Measurements from ENCODE around the gene MEIS2. TPM values are rescaled to one million over a fixed set of nuclear protein-coding genes. Genes with fewer than 3 reads are reported as not detected.

Gene MEIS2
- total and polyA plus RNA-seq, 8 donors = 9.1 to 30.5 (median 14.8) TPM

DNA sequence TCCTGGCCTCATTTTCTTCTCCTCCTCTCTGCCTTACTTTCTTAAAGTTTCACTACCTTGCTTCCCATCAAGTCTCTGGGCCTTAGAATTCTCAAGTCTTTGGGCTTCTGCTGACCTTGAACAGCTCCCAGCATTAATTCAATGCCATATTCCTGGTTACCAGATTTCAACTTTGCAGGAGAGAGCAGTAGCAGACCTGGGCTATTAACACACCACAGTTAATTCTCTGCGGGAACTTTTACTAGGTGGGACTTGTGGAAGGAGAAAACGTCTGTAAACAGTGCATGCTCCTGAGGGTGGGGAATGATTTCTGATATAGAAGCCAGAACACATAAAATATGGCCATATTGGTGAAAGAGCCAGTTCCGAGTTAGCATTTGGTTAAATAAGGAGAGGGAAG lies 214.6 kb downstream of the MEIS2 start:
- H3K4me1 ChIP-seq = peaks cover 0 to 3% (median 0%) of the 10 kb centered on the region in 3 donors
- 71 to 75% methylated on average over 3 of the region's 3 CpGs for WGBS, 2 donors
- no peak for ATAC-seq

DNA sequence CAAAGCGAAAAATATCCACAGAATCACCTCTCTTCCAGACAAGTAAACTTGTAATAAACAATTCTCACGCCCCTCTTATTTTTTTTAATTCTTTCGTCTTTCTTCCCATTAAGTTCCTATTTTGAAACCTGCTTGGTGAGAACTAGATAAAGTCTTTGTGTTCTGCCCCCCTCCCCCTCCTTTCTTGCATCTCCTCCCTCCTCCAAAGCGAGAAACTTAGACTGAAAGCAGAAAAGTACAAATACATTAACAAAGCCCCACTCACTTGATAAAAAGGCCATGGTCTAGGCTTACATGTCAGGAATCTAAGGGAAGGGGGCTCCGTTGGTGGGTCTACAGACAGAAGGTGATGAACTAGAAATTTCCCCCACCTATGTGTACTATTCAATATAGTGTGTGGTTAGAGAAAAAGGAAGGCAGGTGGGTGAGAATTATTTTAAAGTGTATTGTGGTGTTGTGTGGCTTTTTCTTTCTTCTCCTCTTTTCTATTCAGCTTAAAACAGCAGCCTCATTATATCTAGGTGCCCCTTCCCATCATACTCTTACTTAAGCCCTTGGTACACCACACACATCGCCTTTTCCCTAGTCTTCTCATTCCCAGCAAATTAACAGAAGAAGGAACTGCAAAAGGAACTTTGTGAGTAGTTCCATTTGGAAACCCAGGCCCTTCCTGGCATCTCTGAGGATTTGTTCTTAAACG lies 215.3 kb downstream of the MEIS2 start:
- intact Hi-C loops (cut with DNase I) = loop anchor here in 1 of 3 donors (10.0 kb wide), 1 partner anchor 220 kb away; the partner anchor contains the start of gene MEIS2
- Histone ChIP-seq H3K27me3 (peaks cover 0 to 26% (median 8%) of the 10 kb centered on the region in 4 donors), H3K36me3 (no peaks in the 10 kb centered on the region), H3K27ac (no peak overlapping the region), H3K4me1 (peaks cover 0 to 3% (median 0%) of the 10 kb centered on the region in 3 donors), H3K4me3 (no peak overlapping the region), H3K9me3 (no peaks in the 10 kb centered on the region)
- WGBS, 2 donors = 73 to 83% methylated on average over 7 of the region's 7 CpGs
- FAIRE-seq = no peak
- DNase-seq = no peak
- TF ChIP-seq, protein P1, sequence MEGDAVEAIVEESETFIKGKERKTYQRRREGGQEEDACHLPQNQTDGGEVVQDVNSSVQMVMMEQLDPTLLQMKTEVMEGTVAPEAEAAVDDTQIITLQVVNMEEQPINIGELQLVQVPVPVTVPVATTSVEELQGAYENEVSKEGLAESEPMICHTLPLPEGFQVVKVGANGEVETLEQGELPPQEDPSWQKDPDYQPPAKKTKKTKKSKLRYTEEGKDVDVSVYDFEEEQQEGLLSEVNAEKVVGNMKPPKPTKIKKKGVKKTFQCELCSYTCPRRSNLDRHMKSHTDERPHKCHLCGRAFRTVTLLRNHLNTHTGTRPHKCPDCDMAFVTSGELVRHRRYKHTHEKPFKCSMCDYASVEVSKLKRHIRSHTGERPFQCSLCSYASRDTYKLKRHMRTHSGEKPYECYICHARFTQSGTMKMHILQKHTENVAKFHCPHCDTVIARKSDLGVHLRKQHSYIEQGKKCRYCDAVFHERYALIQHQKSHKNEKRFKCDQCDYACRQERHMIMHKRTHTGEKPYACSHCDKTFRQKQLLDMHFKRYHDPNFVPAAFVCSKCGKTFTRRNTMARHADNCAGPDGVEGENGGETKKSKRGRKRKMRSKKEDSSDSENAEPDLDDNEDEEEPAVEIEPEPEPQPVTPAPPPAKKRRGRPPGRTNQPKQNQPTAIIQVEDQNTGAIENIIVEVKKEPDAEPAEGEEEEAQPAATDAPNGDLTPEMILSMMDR (IDR thresholded peaks at IDR 0.05) = no peak
- no peak for ATAC-seq

More for the DNA sequence above, 214.6 kb downstream of the MEIS2 start:
- Histone ChIP-seq H3K4me3 (no peak overlapping the region), H3K9me3 (no peaks in the 10 kb centered on the region), H3K36me3 (no peaks in the 10 kb centered on the region), H3K27me3 (peaks cover 0 to 19% (median 7%) of the 10 kb centered on the region in 4 donors), H3K27ac (no peak overlapping the region)
- FAIRE-seq (no peak), DNase-seq (no peak)
- TF ChIP-seq, protein P1 (IDR thresholded peaks at IDR 0.05) = no peak
- intact Hi-C loops (cut with DNase I) = loop anchor here in 1 of 3 donors (10.0 kb wide), 1 partner anchor 219 kb away; the partner anchor contains the start of gene MEIS2

DNA sequence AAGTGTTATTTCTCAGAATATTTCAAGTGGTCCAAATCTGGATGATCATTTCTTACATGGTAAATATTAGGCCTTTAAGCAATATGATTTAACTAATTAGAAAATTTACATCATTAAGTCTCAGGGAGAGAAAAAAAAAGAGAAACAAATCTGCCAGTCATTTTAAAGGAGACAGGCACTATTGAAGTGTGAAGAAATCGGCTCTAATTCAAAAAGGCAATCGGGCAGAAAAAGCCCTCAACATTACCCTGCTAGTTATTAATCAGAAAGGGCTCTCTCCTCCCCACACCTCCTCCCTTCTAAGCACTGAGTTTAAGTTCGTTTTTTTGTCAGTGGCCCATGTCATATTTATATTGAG lies 215.9 kb downstream of the MEIS2 start:
- no peak for DNase-seq

DNA sequence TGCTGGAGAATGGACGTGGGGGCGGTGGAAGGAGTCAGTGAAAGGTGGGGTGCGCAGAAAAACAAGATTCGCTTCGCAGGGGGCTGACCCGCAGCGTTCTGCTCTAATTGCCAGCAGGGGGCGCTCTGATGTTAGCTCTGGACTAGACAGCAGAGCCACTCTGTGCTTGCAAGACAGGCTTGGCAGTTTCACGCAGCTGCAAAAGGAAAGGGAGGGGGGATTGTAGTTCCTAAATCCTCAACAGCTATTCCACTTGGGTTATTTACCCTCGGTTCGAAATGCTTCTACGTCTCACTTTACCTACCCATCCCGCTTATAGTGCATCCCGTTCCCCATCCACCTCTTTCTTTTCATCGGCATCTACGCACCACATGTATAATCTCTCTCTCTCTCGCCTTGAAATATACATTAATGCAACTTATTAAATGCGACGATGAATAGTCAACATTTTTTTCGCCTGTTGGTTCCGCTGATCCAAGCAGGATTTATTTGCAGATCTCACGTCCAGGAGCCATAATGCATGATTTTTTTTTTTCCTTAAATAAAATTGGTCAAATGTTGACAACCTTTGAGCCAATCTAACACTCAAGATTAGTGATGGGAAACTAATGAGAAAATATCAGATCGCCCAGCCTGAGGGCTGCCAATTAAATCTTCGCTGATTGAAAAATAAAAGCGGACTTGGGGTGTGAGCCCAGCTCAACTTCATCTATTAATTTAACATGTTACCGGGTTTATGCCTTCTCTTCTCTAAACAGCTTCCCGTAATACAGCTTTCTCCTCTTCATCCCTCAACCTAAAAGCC lies 216.4 kb downstream of the MEIS2 start:
- Histone ChIP-seq H3K27ac (no peak overlapping the region), H3K27me3 (peaks cover 0 to 35% (median 8%) of the 10 kb centered on the region in 4 donors), H3K4me1 (peaks cover 0 to 3% (median 0%) of the 10 kb centered on the region in 3 donors), H3K36me3 (no peaks in the 10 kb centered on the region), H3K4me3 (peak overlapping the region in 1 of 4 donors; percentile 17), H3K9me3 (no peaks in the 10 kb centered on the region)
- intact Hi-C loops (cut with DNase I) = loop anchor here in 1 of 3 donors (10.0 kb wide), 1 partner anchor 221 kb away; the partner anchor contains the start of gene MEIS2
- peak; percentile 77 to 96 (median 86) for DNase-seq
- 26 to 29% methylated on average over 26 to 27 of the region's 27 CpGs for WGBS, 2 donors
- peak; percentile 87 to 92 (median 89) for ATAC-seq
- TF ChIP-seq, protein P1 (IDR thresholded peaks at IDR 0.05) = peak; percentile 65 to 85 (median 82)
- FAIRE-seq = no peak

More for the DNA sequence above, 215.9 kb downstream of the MEIS2 start:
- TF ChIP-seq, protein P1 (IDR thresholded peaks at IDR 0.05) = no peak
- H3K9me3 ChIP-seq = no peaks in the 10 kb centered on the region
- ATAC-seq (peak in 1 of 4 donors; percentile 22), FAIRE-seq (no peak)
- H3K4me1 ChIP-seq = peaks cover 0 to 3% (median 0%) of the 10 kb centered on the region in 3 donors
- WGBS, 2 donors = 56 to 61% methylated on average over 3 of the region's 3 CpGs
- no peaks in the 10 kb centered on the region for H3K36me3 ChIP-seq
- intact Hi-C loops (cut with DNase I) = loop anchor here in 1 of 3 donors (10.0 kb wide), 1 partner anchor 220 kb away; the partner anchor contains the start of gene MEIS2
- H3K4me3 ChIP-seq = no peak overlapping the region
- H3K27me3 ChIP-seq = peaks cover 0 to 31% (median 8%) of the 10 kb centered on the region in 4 donors
- H3K27ac ChIP-seq = no peak overlapping the region

Data from pancreas (tissue), 10 donors.